H1 (cell line): Measurements from ENCODE around the gene SMARCA2. TPM values are rescaled to one million over a fixed set of nuclear protein-coding genes. Genes with fewer than 3 reads are reported as not detected.

Source experiments
- CTCF ChIA-PET: fragments of 300-600 bp; sonication (Branson Sonifier 250); formaldehyde crosslinking; loops from one replicate; lab custom pipeline; 2021; ENCODE audit not compliant: partially characterized antibody; lab: Charles Lee
- POLR2A ChIA-PET: fragments of 300-600 bp; sonication (Branson Sonifier 250); formaldehyde crosslinking; loops from one replicate; lab custom pipeline; 2021; ENCODE audit warnings: inconsistent platforms; ENCODE audit not compliant: partially characterized antibody; lab: Charles Lee
- DNase-seq, 2 experiments: peaks; one replicate each; pipeline versions ENCODE4 v3.0.0 to v3.0.0-alpha.2; 2010 to 2022; ENCODE audit warnings: low spot score in 2 of 2, low read depth in 1 of 2, mixed read lengths in 1 of 2
- FAIRE-seq: peaks from 2 replicates; lab custom pipeline; 2011; peaks lifted over from hg19 to GRCh38; lab: Jason Lieb, UNC
- H2AFZ ChIP-seq: 2 replicates; pipeline ENCODE4 v1.8.1; 2012; ENCODE audit warnings: low read length, inconsistent platforms
- H2AK5ac ChIP-seq: 2 replicates; pipeline ENCODE4 v1.6.1; 2013; ENCODE audit warnings: low read depth, low read length
- H2BK120ac ChIP-seq: replicated peaks from 2 replicates; pipeline ENCODE3; 2013; ENCODE audit warnings: low read depth, low read length, inconsistent platforms
- H2BK12ac ChIP-seq: 2 replicates; pipeline ENCODE4 v1.6.1; 2013; ENCODE audit warnings: low read depth, low read length
- H2BK15ac ChIP-seq: 2 replicates; pipeline ENCODE4 v1.6.1; 2013; ENCODE audit warnings: low read length
- H2BK20ac ChIP-seq: 2 replicates; pipeline ENCODE4 v1.6.1; 2013; ENCODE audit warnings: low read length
- H2BK5ac ChIP-seq: 2 replicates; pipeline ENCODE4 v1.6.1; 2013; ENCODE audit warnings: low read depth, low read length
- H3K14ac ChIP-seq: 2 replicates; pipeline ENCODE4 v1.6.1; 2013; ENCODE audit warnings: inconsistent platforms; ENCODE audit not compliant: insufficient read length
- H3K18ac ChIP-seq: 2 replicates; pipeline ENCODE4 v1.6.1; 2013; ENCODE audit warnings: low read length; ENCODE audit errors: extremely low read depth
- H3K23ac ChIP-seq: 2 replicates; pipeline ENCODE4 v1.6.1; 2013; ENCODE audit warnings: inconsistent platforms; ENCODE audit not compliant: insufficient read length
- H3K23me2 ChIP-seq: 2 replicates; pipeline ENCODE4 v1.6.1; 2013; ENCODE audit warnings: low read depth, low read length
- H3K27ac ChIP-seq: 2 replicates; pipeline ENCODE4 v1.6.1; 2011; ENCODE audit warnings: low read depth, low read length, inconsistent platforms
- H3K27me3 ChIP-seq, 4 experiments: replicated peaks in 1 of 4; 1 replicate in 1 of 4; 2 replicates in 3 of 4; pipeline versions ENCODE4 v1.6.1 to v1.8.1; 2011 to 2013; ENCODE audit warnings: low read length in 3 of 4, mild to moderate bottlenecking in 3 of 4, inconsistent platforms in 2 of 4, mixed read lengths in 2 of 4, moderate library complexity in 1 of 4; ENCODE audit not compliant: control insufficient read depth in 3 of 4, insufficient read depth in 3 of 4; ENCODE audit errors: extremely low read depth in 1 of 4
- H3K36me3 ChIP-seq, 4 experiments: 2 replicates each; pipeline versions ENCODE4 v1.6.1 to v1.8.1; 2011 to 2013; ENCODE audit warnings: mild to moderate bottlenecking in 4 of 4, low read length in 3 of 4, moderate library complexity in 2 of 4, control low read depth in 1 of 4, inconsistent platforms in 1 of 4; ENCODE audit not compliant: insufficient read depth in 4 of 4, control insufficient read depth in 2 of 4
- H3K4ac ChIP-seq: replicated peaks from 2 replicates; pipeline ENCODE3; 2013; ENCODE audit warnings: low read length, low read depth, mixed read lengths, inconsistent platforms; ENCODE audit not compliant: insufficient read length
- H3K4me1 ChIP-seq, 4 experiments: replicated peaks in 1 of 4; 1 replicate in 1 of 4; 2 replicates in 3 of 4; pipeline versions ENCODE4 v1.6.1 to v1.8.1; 2011 to 2013; ENCODE audit warnings: low read length in 3 of 4, inconsistent platforms in 2 of 4, mixed read lengths in 1 of 4; ENCODE audit not compliant: insufficient read depth in 4 of 4, control insufficient read depth in 3 of 4
- H3K4me2 ChIP-seq, 2 experiments: 2 replicates each; pipeline versions ENCODE4 v1.6.1 to v1.8.1; 2011 to 2013; ENCODE audit warnings: low read depth in 2 of 2, low read length in 2 of 2, control low read depth in 1 of 2, inconsistent platforms in 1 of 2, mild to moderate bottlenecking in 1 of 2; ENCODE audit not compliant: insufficient read depth in 1 of 2
- H3K4me3 ChIP-seq, 4 experiments: fragments of 200-600, 300-600 bp in 1 of 4; sonication (generic), shearing (Covaris generic), sonication (Bioruptor Twin) in 1 of 4; 2 replicates each; pipeline versions ENCODE4 v1.5.1 to v1.8.1; 2011 to 2016; ENCODE audit warnings: low read length in 4 of 4, low read depth in 3 of 4, control low read depth in 2 of 4, inconsistent platforms in 2 of 4, mild to moderate bottlenecking in 2 of 4, mixed read lengths in 1 of 4, moderate library complexity in 1 of 4; ENCODE audit not compliant: insufficient read depth in 2 of 4; ENCODE audit errors: extremely low read depth in 1 of 4
- H3K56ac ChIP-seq: replicated peaks from 2 replicates; pipeline ENCODE3; 2013; ENCODE audit warnings: low read depth, mild to moderate bottlenecking, mixed read lengths, low read length, inconsistent platforms; ENCODE audit not compliant: insufficient read length
- H3K79me1 ChIP-seq: 2 replicates; pipeline ENCODE4 v1.6.1; 2013; ENCODE audit warnings: low read depth, low read length, control low read depth
- H3K79me2 ChIP-seq, 2 experiments: 2 replicates each; pipeline versions ENCODE4 v1.6.1 to v1.8.1; 2012 to 2013; ENCODE audit warnings: low read length in 2 of 2, mild to moderate bottlenecking in 2 of 2, inconsistent platforms in 1 of 2; ENCODE audit not compliant: insufficient read depth in 2 of 2, control insufficient read depth in 1 of 2
- H3K9ac ChIP-seq, 4 experiments: replicated peaks in 1 of 4; 1 replicate in 1 of 4; 2 replicates in 3 of 4; pipeline versions ENCODE4 v1.6.1 to v1.8.1; 2011 to 2013; ENCODE audit warnings: low read depth in 3 of 4, low read length in 3 of 4, control low read depth in 2 of 4, mild to moderate bottlenecking in 2 of 4, moderate library complexity in 2 of 4, inconsistent platforms in 1 of 4; ENCODE audit errors: extremely low read depth in 1 of 4
- H3K9me3 ChIP-seq, 2 experiments: 2 replicates each; pipeline versions ENCODE4 v1.6.1 to v1.8.1; 2012 to 2013; ENCODE audit warnings: mild to moderate bottlenecking in 2 of 2, moderate library complexity in 2 of 2, control low read depth in 1 of 2, inconsistent platforms in 1 of 2, low read depth in 1 of 2, low read length in 1 of 2, mixed read lengths in 1 of 2; ENCODE audit not compliant: insufficient read depth in 2 of 2
- H4K20me1 ChIP-seq, 2 experiments: replicated peaks in 1 of 2; 2 replicates each; pipeline versions ENCODE3 to v1.8.1; 2011 to 2013; ENCODE audit warnings: inconsistent platforms in 2 of 2, low read length in 2 of 2, mild to moderate bottlenecking in 1 of 2; ENCODE audit not compliant: insufficient read depth in 2 of 2, control insufficient read depth in 1 of 2
- H4K5ac ChIP-seq: 2 replicates; pipeline ENCODE4 v1.6.1; 2013; ENCODE audit warnings: low read length, low read depth, mixed read lengths, inconsistent platforms; ENCODE audit not compliant: insufficient read length
- H4K8ac ChIP-seq: 2 replicates; pipeline ENCODE4 v1.8.0; 2013; ENCODE audit warnings: mild to moderate bottlenecking, moderate library complexity, low read length, inconsistent platforms; ENCODE audit not compliant: insufficient read depth; ENCODE audit errors: extremely low read depth
- H4K91ac ChIP-seq: replicated peaks from 2 replicates; pipeline ENCODE3; 2013; ENCODE audit warnings: low read length, mixed read lengths, inconsistent platforms; ENCODE audit not compliant: insufficient read length
- ASH2L ChIP-seq: fragments of 200-600, 300-600 bp; sonication (generic); IDR thresholded peaks from one replicate; pipeline ENCODE4 v1.7.1; 2017; ENCODE audit warnings: low read length
- CBX5 ChIP-seq: fragments of 300-800, 300-1000 bp; sonication (generic); IDR thresholded peaks from 2 replicates; pipeline ENCODE4 v1.7.1; 2016; ENCODE audit warnings: antibody characterized with exemption, low read length, low read depth
- WGBS, 2 experiments: shearing (Covaris generic) in 1 of 2; methylation state at CpG; one replicate each; pipeline versions ENCODE4 v1.1.6 to v1.1.7; 2013 to 2015; ENCODE audit warnings: low lambda C conversion rate in 2 of 2, mixed read lengths in 2 of 2, inconsistent platforms in 1 of 2, low coverage in 1 of 2, missing lambda C conversion rate in 1 of 2; ENCODE audit not compliant: insufficient replicate concordance in 2 of 2, insufficient coverage in 1 of 2, insufficient read length in 1 of 2; ENCODE audit errors: extremely low coverage in 1 of 2, missing lambda C conversion rate in 1 of 2; 5-methylcytosine and 5-hydroxymethylcytosine counted together
- polyA plus RNA-seq, 7 experiments: library from polyadenylated mRNA; depleted of rRNA in 3 of 7; stranded (reverse) in 5 of 7; unstranded in 2 of 7; fragments of >200 nt in 5 of 7; fragments of 200-250 nt in 2 of 7; gene quantifications; 1 replicate in 5 of 7; 2 replicates in 1 of 7; 4 replicates in 1 of 7; pipeline versions ENCODE4 v1.2.1 to v1.2.3, GENCODE V29; 2011 to 2013; ENCODE audit warnings: missing spikeins in 2 of 7, mixed read lengths in 2 of 7
- total RNA-seq: library from RNA; stranded (reverse); fragmentation: NEBNext Ultra II Directional; extraction: Animal tissue kit (Norgen Biotek cat#: 25700); gene quantifications from 2 replicates; pipeline ENCODE4 v1.2.1, GENCODE V29; 2021

SMARCA2 gene
- total and polyA plus RNA-seq, 2 of the 8 experiments (the other 6 are each of a cell fraction or from before 2014, with no cell fraction given) = 6.3 to 21.7 TPM

- Histone ChIP-seq H3K4me3 (no peak overlapping the region), H3K79me2 (no peaks in the 10 kb centered on the region), H3K27ac (no peak overlapping the region), H3K23me2 (no peaks in the 10 kb centered on the region), H3K56ac (no peak overlapping the region), H2BK15ac (no peak overlapping the region), H4K91ac (no peak overlapping the region), H3K27me3 (no peaks in the 10 kb centered on the region), H3K9me3 (peaks cover 0 to 3% of the 10 kb centered on the region in 2 experiments; a peak in 1 of 4 replicates), H3K14ac (no peak overlapping the region), H3K18ac (no peak overlapping the region), H4K20me1 (no peaks in the 10 kb centered on the region), H3K4me1 (no peaks in the 10 kb centered on the region), H3K36me3 (no peaks in the 10 kb centered on the region), H2BK120ac (no peak overlapping the region), H3K23ac (no peak overlapping the region), H2AFZ (no peak overlapping the region), H2BK20ac (no peak overlapping the region), H4K8ac (no peak overlapping the region), H3K4me2 (no peak overlapping the region), H3K9ac (no peak overlapping the region), H3K79me1 (no peaks in the 10 kb centered on the region), H4K5ac (no peak overlapping the region), H2BK12ac (no peak overlapping the region), H2AK5ac (no peak overlapping the region), H2BK5ac (no peak overlapping the region), H3K4ac (no peak overlapping the region)
- DNase-seq = no peak
- FAIRE-seq = no peak
- CTCF ChIA-PET = interaction anchor here (1.4 to 2.3 kb wide), 3 partner anchors 10 to 104 kb away, joined by 3 to 5 read pairs (median 3); no protein-coding TSS in a partner anchor
- TF ChIP-seq CBX5 (no peak), ASH2L (no peak)
- WGBS, 2 experiments = 91% methylated on average over 3 of the region's 3 CpGs; no CpG with 5 or more reads in 1 of the 2 experiments
- POLR2A ChIA-PET = interaction anchor here (1.1 kb wide), 1 partner anchor 21 kb away, joined by 3 read pairs; no protein-coding TSS in a partner anchor
These were observed 204.9 kb downstream of the SMARCA2 start for GRCh38 chr9:2220036-2220435.
